CD4-positive, alpha-beta T cell treated with Interleukin-21 for 1 hour (primary cell): ENCODE data around the gene EID2B.
A peak's percentile ranks its signal among the peaks of the same experiment; 100 is the strongest.

Experiments
- DNase-seq: peaks from one replicate; pipeline ENCODE4 v3.0.0-alpha.2; 2020

The EID2B gene

GRCh38 chr19:39532233-39533002, at the start of gene EID2B:
Gene EID2B, minus strand, starts transcription at chr19:39532852. Its CDS starts 50 bp downstream, at chr19:39532802.
- peak; percentile 95 for DNase-seq

- no peak for DNase-seq
Measured at GRCh38 chr19:39582442-39582841, 49.8 kb upstream of the EID2B start.

- DNase-seq: no peak
Measured at GRCh38 chr19:39568604-39569003, 36.0 kb upstream of the EID2B start.

- DNase-seq: no peak
Measured at GRCh38 chr19:39566064-39566463, 33.4 kb upstream of the EID2B start.

GRCh38 chr19:39563408-39563807, 30.8 kb upstream of the EID2B start:
- no peak for DNase-seq

GRCh38 chr19:39558624-39559117, 26.0 kb upstream of the EID2B start:
- DNase-seq: peak; percentile 44

- peak; percentile 38 for DNase-seq
Measured at GRCh38 chr19:39557811-39558623, 25.4 kb upstream of the EID2B start.

- DNase-seq: no peak
Measured at GRCh38 chr19:39555883-39556282, 23.2 kb upstream of the EID2B start.

- DNase-seq: no peak
Measured at GRCh38 chr19:39554701-39555311, 22.2 kb upstream of the EID2B start.

GRCh38 chr19:39553082-39553652, 20.5 kb upstream of the EID2B start:
- no peak for DNase-seq

- no peak for DNase-seq
Measured at GRCh38 chr19:39550197-39550596, 17.5 kb upstream of the EID2B start.

- no peak for DNase-seq
Measured at GRCh38 chr19:39546599-39546998, 13.9 kb upstream of the EID2B start.

GRCh38 chr19:39544911-39545310, 12.3 kb upstream of the EID2B start:
- DNase-seq: peak; percentile 37

GRCh38 chr19:39544226-39544903, 11.7 kb upstream of the EID2B start:
- no peak for DNase-seq

- DNase-seq: no peak
Measured at GRCh38 chr19:39543477-39543857, 10.8 kb upstream of the EID2B start.

GRCh38 chr19:39542206-39542605, 9.6 kb upstream of the EID2B start:
- no peak for DNase-seq

GRCh38 chr19:39540333-39540673, 7.7 kb upstream of the EID2B start:
- no peak for DNase-seq

- peak; percentile 93 for DNase-seq
Measured at GRCh38 chr19:39539518-39540332, 7.1 kb upstream of the EID2B start, which contains the start of gene EID2. Gene EID2, minus strand, starts transcription at chr19:39540161. Its CDS starts 82 bp downstream, at chr19:39540079.

- no peak for DNase-seq
Measured at GRCh38 chr19:39539165-39539517, 6.5 kb upstream of the EID2B start.

GRCh38 chr19:39533791-39534190, 1.1 kb upstream of the EID2B start:
- no peak for DNase-seq

- no peak for DNase-seq
Measured at GRCh38 chr19:39533003-39533512, 406 bp upstream of the EID2B start.

- no peak for DNase-seq
Measured at GRCh38 chr19:39531834-39532232, 819 bp downstream of the EID2B start.
